ENCODE measurements around the gene VWA5A. TPM values are rescaled to one million over a fixed set of nuclear protein-coding genes. Genes with fewer than 3 reads are reported as not detected.

The VWA5A gene
- total RNA-seq, 6 donors from 2014 or later = 16.4 to 39.0 (median 32.9) TPM

Other genes with a start within 250 kb of the VWA5A start
- not detected for gene TMEM225, start 229.8 kb upstream of the VWA5A start, total RNA-seq
- gene OR8D4, start 213.3 kb upstream of the VWA5A start, total RNA-seq = not detected
- gene OR4D5, start 175.8 kb upstream of the VWA5A start, total RNA-seq = not detected
- gene OR6T1, start 171.6 kb upstream of the VWA5A start, total RNA-seq = not detected
- not detected for gene OR10S1, start 137.7 kb upstream of the VWA5A start, total RNA-seq
- gene OR10G6, start 120.3 kb upstream of the VWA5A start, total RNA-seq = not detected
- not detected for gene OR10G4, start 102.5 kb upstream of the VWA5A start, total RNA-seq
- gene OR10G9, start 92.4 kb upstream of the VWA5A start, total RNA-seq = not detected
- not detected for gene OR10G8, start 88.7 kb upstream of the VWA5A start, total RNA-seq
- gene OR10G7, start 74.1 kb upstream of the VWA5A start, total RNA-seq = not detected
- gene OR10D3, start 67.9 kb downstream of the VWA5A start, total RNA-seq = not detected
- not detected for gene OR8G1, start 125.6 kb downstream of the VWA5A start, total RNA-seq
- gene OR8G5, start 140.9 kb downstream of the VWA5A start, total RNA-seq = under 1 TPM in 1 of 6 donors, not detected in 5; 0.64 TPM
- gene OR8D1, start 198.5 kb downstream of the VWA5A start, total RNA-seq = not detected
- gene OR8D2, start 204.7 kb downstream of the VWA5A start, total RNA-seq = not detected

Data from upper lobe of left lung (tissue), 6 donors.